ENCODE data around the gene SCN1B.

SCN1B gene

DNA sequence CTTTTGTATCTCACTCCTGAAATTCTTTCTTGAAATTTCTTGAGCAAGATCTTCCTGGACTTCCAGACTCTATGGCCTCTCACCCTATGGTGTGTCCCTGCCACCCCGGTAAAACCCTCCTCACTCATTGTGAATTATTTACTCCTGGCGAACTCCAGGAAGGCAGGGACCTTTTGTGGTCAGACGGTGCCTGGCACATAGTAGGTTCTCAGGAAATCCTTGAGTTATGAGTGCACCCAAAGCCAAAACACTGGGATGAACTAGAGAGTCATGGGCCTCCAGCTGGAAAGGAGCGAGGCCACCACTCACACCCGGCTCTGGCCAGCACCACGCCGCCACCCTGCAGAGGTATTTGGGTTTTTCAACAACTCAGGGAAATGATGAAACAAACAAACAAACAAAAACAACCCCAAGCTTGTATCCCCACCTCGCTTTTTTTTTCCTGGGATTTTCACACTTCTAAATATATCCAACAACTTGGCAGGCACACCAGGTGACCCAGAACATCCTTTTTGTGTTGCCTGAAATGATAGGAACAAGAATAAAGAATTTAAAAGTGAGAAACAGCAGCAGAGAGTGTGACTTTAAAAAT, 22.4 kb downstream of the SCN1B start:
- TF ChIP-seq, protein P1, sequence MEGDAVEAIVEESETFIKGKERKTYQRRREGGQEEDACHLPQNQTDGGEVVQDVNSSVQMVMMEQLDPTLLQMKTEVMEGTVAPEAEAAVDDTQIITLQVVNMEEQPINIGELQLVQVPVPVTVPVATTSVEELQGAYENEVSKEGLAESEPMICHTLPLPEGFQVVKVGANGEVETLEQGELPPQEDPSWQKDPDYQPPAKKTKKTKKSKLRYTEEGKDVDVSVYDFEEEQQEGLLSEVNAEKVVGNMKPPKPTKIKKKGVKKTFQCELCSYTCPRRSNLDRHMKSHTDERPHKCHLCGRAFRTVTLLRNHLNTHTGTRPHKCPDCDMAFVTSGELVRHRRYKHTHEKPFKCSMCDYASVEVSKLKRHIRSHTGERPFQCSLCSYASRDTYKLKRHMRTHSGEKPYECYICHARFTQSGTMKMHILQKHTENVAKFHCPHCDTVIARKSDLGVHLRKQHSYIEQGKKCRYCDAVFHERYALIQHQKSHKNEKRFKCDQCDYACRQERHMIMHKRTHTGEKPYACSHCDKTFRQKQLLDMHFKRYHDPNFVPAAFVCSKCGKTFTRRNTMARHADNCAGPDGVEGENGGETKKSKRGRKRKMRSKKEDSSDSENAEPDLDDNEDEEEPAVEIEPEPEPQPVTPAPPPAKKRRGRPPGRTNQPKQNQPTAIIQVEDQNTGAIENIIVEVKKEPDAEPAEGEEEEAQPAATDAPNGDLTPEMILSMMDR (IDR thresholded peaks at IDR 0.05; ENCODE audit: low read depth, low read length): no peak
- Histone ChIP-seq H3K4me3 (ENCODE audit: low read depth, low read length) (no peak overlapping the region), H3K27me3 (ENCODE audit: insufficient read depth, low read depth, severe bottlenecking) (no peaks in the 10 kb centered on the region), H3K36me3 (peaks cover 3% of the 10 kb centered on the region), H3K9me3 (ENCODE audit: severe bottlenecking) (no peaks in the 10 kb centered on the region), H3K27ac (no peak overlapping the region)
- DNase-seq: no peak

DNA sequence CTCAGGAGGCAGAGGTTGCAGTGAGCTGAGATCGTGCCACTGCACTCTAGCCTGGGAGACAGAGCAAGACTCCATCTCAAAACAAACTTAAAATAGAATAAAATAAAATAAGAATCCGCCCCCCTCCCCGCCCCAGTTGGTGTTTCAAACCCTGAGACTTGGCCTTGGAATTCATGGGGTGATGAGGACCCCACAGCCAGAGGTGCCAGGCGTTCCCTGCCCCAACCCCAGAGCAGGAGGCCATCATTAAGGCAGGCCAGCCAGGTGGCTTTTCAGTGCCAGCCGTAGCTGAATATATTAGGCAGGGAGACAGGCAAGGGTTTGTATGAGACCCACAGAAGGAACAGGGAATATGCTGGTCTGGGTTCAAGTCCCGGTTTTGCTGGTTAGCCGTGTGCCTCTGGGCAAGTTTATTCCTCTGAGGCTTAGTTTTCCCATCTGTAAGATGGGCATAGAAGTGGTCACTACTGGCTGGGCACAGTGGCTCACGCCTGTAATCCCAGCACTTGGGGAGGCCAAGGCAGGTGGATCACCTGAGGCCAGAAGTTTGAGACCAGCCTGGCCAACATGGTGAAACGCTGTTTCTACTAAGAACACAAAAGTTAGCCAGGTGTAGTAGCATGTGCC, 23.5 kb downstream of the SCN1B start:
- Histone ChIP-seq H3K4me3 (ENCODE audit: low read depth, low read length) (no peak overlapping the region), H3K9me3 (ENCODE audit: severe bottlenecking) (no peaks in the 10 kb centered on the region), H3K27me3 (ENCODE audit: insufficient read depth, low read depth, severe bottlenecking) (no peaks in the 10 kb centered on the region), H3K36me3 (peaks cover 3% of the 10 kb centered on the region), H3K27ac (no peak overlapping the region)
- no peak for DNase-seq
- TF ChIP-seq, protein P1 (IDR thresholded peaks at IDR 0.05; ENCODE audit: low read depth, low read length): no peak

DNA sequence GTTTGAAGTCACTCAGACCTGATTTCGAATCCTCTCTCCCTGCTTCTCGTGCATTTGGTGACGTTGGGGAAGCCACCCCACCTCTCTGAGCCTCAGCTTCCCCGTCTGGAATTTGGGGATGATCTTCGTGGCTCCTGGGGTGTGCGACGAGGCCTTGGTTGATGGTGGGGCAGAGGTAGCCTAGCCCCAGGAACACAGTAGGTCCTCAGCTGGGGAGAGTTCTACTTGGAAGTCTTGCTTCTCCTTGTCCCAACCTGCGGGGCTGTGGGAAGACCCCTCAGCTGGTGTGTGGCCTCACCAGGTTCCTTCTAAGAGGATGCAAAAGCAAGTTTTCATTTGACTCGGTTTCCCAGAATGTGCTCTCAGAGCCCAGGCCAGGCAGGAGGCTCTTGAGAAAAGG, 24.4 kb downstream of the SCN1B start:
- TF ChIP-seq, protein P1 (IDR thresholded peaks at IDR 0.05; ENCODE audit: low read depth, low read length): no peak

DNA sequence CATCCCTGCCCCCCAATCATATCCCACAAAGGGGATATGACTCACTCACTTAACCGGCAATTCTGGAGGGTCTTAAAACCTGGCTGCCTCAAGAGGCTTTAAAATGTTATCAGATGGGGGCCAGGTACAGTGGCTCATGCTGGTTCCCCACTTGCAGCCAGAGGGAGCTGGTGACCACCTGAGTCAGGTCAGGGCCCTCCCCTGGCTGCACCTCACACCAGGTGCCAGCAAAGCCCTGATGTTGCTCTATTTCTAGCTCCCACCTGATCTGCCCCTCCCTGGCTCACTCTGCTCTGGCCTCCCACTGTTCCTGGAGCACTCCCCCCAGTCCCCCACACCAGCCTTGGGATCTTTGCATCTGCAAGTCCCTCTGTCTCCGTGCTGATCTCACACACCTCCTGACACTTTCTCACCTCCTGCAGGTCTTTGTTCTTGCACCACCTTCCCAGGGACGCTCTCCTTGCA, 25.5 kb downstream of the SCN1B start:
- H3K36me3 ChIP-seq: no peaks in the 10 kb centered on the region
- TF ChIP-seq, protein P1 (IDR thresholded peaks at IDR 0.05; ENCODE audit: low read depth, low read length): peak; percentile 81
- H3K27me3 ChIP-seq (ENCODE audit: insufficient read depth, low read depth, severe bottlenecking): no peaks in the 10 kb centered on the region
- no peaks in the 10 kb centered on the region for H3K9me3 ChIP-seq (ENCODE audit: severe bottlenecking)
- H3K4me3 ChIP-seq (ENCODE audit: low read depth, low read length): no peak overlapping the region
- H3K27ac ChIP-seq: peak overlapping the region; percentile 62
- peak; percentile 83 for DNase-seq

More for the DNA sequence above, 24.4 kb downstream of the SCN1B start:
- Histone ChIP-seq H3K9me3 (ENCODE audit: severe bottlenecking) (no peaks in the 10 kb centered on the region), H3K27me3 (ENCODE audit: insufficient read depth, low read depth, severe bottlenecking) (no peaks in the 10 kb centered on the region), H3K4me3 (ENCODE audit: low read depth, low read length) (no peak overlapping the region), H3K27ac (no peak overlapping the region), H3K36me3 (peaks cover 3% of the 10 kb centered on the region)
- DNase-seq: no peak

DNA sequence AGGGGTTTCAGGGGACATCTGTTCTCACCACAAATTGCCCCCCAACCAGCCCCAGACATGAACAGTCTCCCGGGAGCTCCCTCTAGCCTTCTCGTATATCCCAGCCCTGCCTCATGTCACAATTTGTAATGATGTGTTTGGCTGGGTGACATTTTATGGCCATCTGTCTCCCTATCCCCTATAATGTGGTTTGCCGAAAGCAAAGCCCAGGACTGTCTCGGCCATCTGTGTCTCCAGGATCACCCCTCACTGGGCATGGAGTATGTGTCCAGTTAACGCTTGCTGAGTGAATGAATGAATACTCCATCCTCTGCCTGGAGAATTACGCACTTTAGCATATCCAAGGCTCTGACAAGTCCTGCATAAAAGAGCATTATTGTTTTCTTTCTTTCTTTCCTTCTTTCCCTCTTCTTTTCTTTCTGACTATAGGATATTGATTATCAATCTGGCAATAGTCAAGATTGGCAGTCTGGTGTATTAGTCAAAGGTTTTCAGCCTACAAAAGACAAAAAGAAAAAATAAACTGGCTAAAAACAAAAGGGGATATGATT, 26.3 kb downstream of the SCN1B start:
- no peaks in the 10 kb centered on the region for H3K36me3 ChIP-seq
- H3K27ac ChIP-seq: peak overlapping the region; percentile 62
- TF ChIP-seq, protein P1 (IDR thresholded peaks at IDR 0.05; ENCODE audit: low read depth, low read length): no peak
- no peaks in the 10 kb centered on the region for H3K27me3 ChIP-seq (ENCODE audit: insufficient read depth, low read depth, severe bottlenecking)
- H3K9me3 ChIP-seq (ENCODE audit: severe bottlenecking): no peaks in the 10 kb centered on the region
- peak; percentile 66 for DNase-seq
- no peak overlapping the region for H3K4me3 ChIP-seq (ENCODE audit: low read depth, low read length)

Data from WERI-Rb-1 (cell line).